Colonic mucosa (tissue), 4 donors: ENCODE results near the gene BRI3BP. TPM values are rescaled to one million over a fixed set of nuclear protein-coding genes. Genes with fewer than 3 reads are reported as not detected.

Source experiments
- DNase-seq: peaks from one replicate; pipeline ENCODE4 v3.0.0-alpha.2; 2020
- H3K27ac ChIP-seq: fragments of 200-600 bp; one replicate; pipeline ENCODE4 v1.8.0; 2021
- H3K27me3 ChIP-seq: fragments of 200-600 bp; one replicate; pipeline ENCODE4 v1.8.0; 2021
- H3K36me3 ChIP-seq: fragments of 200-600 bp; one replicate; pipeline ENCODE4 v1.8.0; 2021
- H3K4me1 ChIP-seq: fragments of 200-600 bp; one replicate; pipeline ENCODE4 v1.8.0; 2021; ENCODE audit warnings: mild to moderate bottlenecking
- H3K4me3 ChIP-seq: fragments of 200-600 bp; one replicate; pipeline ENCODE4 v1.8.0; 2021
- H3K9ac ChIP-seq, 2 donors: one replicate each; pipeline ENCODE4 v1.7.0; 2013; ENCODE audit warnings: control low read depth in 2 of 2, low read depth in 2 of 2, low read length in 2 of 2
- H3K9me3 ChIP-seq: fragments of 200-600 bp; one replicate; pipeline ENCODE4 v1.8.0; 2021
- intact Hi-C: fragments of 100-400 bp; cut with DNase I; formaldehyde crosslinking; loops from one replicate; pipeline ENCODE4 v1.14.1; 2022
- total RNA-seq, 2 donors: library from RNA; stranded (reverse); fragmentation: NEBNext Ultra II Directional in 1 of 2; extraction: Animal tissue kit (Norgen Biotek cat#: 25700) in 1 of 2; gene quantifications; one replicate each; pipeline ENCODE4 v1.2.1, GENCODE V29; 2021
- TF ChIP-seq, protein P1 (sequence below): fragments of 200-600 bp; IDR thresholded peaks from one replicate; pipeline ENCODE4 v1.8.0; 2022; ENCODE audit warnings: antibody characterized with exemption, mild to moderate bottlenecking
- donor health status: healthy.
- donor health status: DM: no; HTN: no; CAD: no.
- donor health status: DM: no; HTN: no; CAD: no.

The BRI3BP gene
- total RNA-seq, 2 donors from 2014 or later = 50.3 to 81.5 TPM

DNA sequence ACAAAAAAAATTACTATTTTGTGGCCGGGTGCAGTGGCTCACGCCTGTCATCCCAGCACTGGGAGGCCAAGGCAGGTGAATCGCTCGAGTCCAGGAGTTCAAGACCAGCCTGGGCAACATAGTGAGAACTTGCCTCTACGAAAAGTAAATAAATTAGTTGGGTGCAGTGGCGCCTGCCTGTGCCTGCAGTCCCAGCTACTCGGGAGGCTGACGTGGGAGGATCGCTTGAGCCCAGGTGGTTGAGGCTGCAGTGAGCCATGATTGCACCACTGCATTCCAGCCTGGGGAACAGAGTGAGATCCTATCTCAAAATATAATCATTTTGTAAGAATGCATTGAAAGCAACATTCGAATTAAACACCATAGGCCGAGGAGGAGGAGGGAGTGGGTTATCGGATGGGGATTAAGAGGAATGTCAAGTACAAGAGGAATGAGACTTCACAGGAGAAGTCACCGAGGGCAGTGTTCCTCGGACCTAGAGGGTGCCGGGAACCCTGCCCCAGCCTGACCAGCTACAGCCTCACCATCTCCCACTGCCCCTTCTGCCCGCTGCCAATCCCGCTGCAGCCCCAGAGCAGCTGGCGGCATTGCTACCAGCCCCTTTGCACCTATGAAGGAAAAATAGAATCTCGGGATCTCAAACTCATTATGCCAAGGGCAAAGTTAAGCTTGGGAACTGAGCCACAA, 39.2 kb downstream of the BRI3BP start:
- no peaks in the 10 kb centered on the region for H3K4me1 ChIP-seq
- H3K36me3 ChIP-seq = no peaks in the 10 kb centered on the region
- DNase-seq = no peak
- no peaks in the 10 kb centered on the region for H3K27me3 ChIP-seq
- intact Hi-C loops = no loop called here
- H3K27ac ChIP-seq = no peak overlapping the region
- H3K9ac ChIP-seq = no peak overlapping the region
- H3K4me3 ChIP-seq = no peak overlapping the region
- TF ChIP-seq, protein P1, sequence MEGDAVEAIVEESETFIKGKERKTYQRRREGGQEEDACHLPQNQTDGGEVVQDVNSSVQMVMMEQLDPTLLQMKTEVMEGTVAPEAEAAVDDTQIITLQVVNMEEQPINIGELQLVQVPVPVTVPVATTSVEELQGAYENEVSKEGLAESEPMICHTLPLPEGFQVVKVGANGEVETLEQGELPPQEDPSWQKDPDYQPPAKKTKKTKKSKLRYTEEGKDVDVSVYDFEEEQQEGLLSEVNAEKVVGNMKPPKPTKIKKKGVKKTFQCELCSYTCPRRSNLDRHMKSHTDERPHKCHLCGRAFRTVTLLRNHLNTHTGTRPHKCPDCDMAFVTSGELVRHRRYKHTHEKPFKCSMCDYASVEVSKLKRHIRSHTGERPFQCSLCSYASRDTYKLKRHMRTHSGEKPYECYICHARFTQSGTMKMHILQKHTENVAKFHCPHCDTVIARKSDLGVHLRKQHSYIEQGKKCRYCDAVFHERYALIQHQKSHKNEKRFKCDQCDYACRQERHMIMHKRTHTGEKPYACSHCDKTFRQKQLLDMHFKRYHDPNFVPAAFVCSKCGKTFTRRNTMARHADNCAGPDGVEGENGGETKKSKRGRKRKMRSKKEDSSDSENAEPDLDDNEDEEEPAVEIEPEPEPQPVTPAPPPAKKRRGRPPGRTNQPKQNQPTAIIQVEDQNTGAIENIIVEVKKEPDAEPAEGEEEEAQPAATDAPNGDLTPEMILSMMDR = no peak
- H3K9me3 ChIP-seq = no peaks in the 10 kb centered on the region

GRCh38 chr12:125033288-125033687, 39.8 kb downstream of the BRI3BP start:
- intact Hi-C loops = no loop called here
- Histone ChIP-seq H3K27ac (no peak overlapping the region), H3K4me3 (no peak overlapping the region), H3K4me1 (no peaks in the 10 kb centered on the region), H3K9ac (no peak overlapping the region), H3K9me3 (no peaks in the 10 kb centered on the region), H3K27me3 (no peaks in the 10 kb centered on the region), H3K36me3 (no peaks in the 10 kb centered on the region)
- DNase-seq = no peak
- TF ChIP-seq, protein P1 = no peak

DNA sequence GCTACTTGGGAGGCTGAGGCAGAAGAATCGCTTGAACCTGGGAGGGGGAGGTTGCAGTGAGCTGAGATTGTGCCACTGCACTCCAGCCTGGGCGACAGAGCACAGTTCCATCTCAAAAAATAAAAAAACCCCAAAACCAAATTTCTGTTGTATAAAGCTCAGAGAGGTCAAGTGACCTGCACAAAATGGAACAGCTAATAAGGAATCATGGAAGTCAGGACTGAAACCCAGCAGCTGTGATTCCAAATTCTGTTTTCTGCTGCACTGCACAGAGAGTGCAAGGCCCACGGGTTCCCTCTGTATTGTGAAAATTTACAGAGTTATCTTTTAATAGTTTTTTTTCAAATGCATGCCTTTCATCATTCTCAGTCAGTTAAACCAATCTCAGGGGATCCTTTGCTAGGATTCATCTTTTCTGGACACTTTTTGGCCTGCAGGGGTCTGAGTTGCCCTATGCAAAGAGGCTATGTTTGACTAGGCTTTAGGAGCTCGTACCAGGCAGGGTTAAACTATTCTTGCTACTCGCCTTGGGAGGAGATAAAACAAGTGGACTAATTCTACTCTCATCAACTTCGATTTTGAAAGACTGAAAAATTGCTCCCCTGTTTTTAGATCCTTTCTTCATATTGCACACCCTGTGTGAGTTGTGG, 45.7 kb downstream of the BRI3BP start:
- TF ChIP-seq, protein P1 = no peak
- no peaks in the 10 kb centered on the region for H3K9me3 ChIP-seq
- no peak overlapping the region for H3K9ac ChIP-seq
- H3K36me3 ChIP-seq = no peaks in the 10 kb centered on the region
- intact Hi-C loops = no loop called here
- no peak for DNase-seq
- H3K4me3 ChIP-seq = no peak overlapping the region
- no peak overlapping the region for H3K27ac ChIP-seq
- H3K27me3 ChIP-seq = no peaks in the 10 kb centered on the region
- H3K4me1 ChIP-seq = no peaks in the 10 kb centered on the region

DNA sequence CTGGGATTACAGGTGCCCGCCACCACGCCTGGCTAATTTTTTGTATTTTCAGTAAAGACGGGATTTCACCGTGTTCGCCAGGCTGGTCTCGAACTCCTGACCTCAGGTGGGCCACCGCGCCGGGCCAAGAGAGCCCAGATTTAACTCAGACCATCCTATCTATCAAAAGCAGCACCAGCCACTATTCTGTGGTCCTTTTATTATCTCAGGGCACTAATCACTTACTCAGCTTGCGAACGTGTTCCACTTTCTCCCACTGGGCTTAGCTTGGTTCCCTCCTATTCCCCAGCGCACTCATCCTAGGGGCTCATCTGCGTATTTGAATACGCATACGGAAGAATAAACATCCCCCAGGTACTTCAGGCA, 55.6 kb downstream of the BRI3BP start:
- Histone ChIP-seq H3K27ac (no peak overlapping the region), H3K9ac (peak overlapping the region; percentile 35 to 58), H3K4me1 (no peaks in the 10 kb centered on the region), H3K36me3 (no peaks in the 10 kb centered on the region), H3K4me3 (peak overlapping the region; percentile 48), H3K27me3 (no peaks in the 10 kb centered on the region), H3K9me3 (no peaks in the 10 kb centered on the region)
- intact Hi-C loops = no loop called here
- DNase-seq = no peak
- TF ChIP-seq, protein P1 = no peak

- Histone ChIP-seq H3K4me1 (no peaks in the 10 kb centered on the region), H3K9ac (no peak overlapping the region), H3K9me3 (no peaks in the 10 kb centered on the region), H3K27ac (no peak overlapping the region), H3K4me3 (no peak overlapping the region), H3K36me3 (no peaks in the 10 kb centered on the region), H3K27me3 (no peaks in the 10 kb centered on the region)
- DNase-seq = no peak
- TF ChIP-seq, protein P1 = no peak
- intact Hi-C loops = no loop called here
Measured at GRCh38 chr12:125050446-125050845, 57.0 kb downstream of the BRI3BP start.
